HG02938 (cell line): ENCODE data around the gene SPSB2.
"Not testable (repeated sequence)": the region's sequence is repeated elsewhere in the genome, so short reads cannot be mapped to it uniquely, and the experiment has no call there.

Experiments used
- ATAC-seq: cut with Tn5 transposase; IDR thresholded peaks from one replicate; pipeline ENCODE4 v1.9.1; 2021; ENCODE audit warnings: mild to moderate bottlenecking, moderate library complexity; ENCODE audit not compliant: unreplicated experiment

The SPSB2 gene

DNA sequence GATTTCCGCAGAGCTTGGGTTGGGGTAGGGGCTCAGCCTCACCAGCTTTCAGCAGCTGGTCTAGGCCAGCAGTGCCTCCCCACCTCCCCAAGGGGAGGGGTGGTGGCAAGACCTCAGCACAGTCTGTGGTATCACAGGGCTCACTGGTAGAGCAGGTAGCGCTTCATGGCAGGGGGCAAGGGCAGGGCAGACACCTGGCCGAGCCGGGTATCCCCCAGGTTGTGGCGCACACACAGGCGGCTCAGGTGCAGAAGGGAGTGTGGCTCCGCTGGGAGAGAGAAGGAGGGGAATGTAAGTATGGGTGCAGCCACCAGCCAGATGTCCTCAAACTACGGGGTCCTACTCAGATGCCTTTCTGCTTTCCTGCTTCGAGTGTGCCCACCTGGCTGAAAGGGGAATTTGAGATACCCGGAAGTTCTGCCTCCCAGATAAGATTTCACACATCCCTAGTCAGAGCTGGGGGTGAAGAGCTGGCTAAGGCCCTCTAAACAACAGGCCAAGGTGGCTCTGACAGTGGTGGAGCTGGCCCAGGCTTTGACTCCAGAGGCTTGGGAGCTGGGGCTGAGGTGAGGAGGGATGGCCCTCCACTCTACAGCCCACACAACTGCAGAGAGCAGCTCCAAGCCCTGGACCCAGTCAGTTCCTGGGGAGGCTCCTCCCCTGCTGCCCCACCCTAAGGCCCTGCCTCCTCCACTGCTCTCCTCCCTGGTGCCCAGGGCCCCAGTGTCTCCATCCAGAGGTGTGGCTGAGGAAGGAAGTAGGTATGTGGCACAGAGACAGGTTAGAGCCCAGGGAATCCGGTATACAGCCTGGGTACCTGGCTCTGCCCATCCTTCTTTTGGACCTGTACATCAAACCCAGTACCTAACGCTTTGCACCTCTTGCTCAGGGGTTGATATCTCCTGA lies 1.8 kb downstream of the SPSB2 start:
- no peak for ATAC-seq

- ATAC-seq = not testable (repeated sequence)
These were observed 2.8 kb downstream of the SPSB2 start for GRCh38 chr12:6870304-6870703.

DNA sequence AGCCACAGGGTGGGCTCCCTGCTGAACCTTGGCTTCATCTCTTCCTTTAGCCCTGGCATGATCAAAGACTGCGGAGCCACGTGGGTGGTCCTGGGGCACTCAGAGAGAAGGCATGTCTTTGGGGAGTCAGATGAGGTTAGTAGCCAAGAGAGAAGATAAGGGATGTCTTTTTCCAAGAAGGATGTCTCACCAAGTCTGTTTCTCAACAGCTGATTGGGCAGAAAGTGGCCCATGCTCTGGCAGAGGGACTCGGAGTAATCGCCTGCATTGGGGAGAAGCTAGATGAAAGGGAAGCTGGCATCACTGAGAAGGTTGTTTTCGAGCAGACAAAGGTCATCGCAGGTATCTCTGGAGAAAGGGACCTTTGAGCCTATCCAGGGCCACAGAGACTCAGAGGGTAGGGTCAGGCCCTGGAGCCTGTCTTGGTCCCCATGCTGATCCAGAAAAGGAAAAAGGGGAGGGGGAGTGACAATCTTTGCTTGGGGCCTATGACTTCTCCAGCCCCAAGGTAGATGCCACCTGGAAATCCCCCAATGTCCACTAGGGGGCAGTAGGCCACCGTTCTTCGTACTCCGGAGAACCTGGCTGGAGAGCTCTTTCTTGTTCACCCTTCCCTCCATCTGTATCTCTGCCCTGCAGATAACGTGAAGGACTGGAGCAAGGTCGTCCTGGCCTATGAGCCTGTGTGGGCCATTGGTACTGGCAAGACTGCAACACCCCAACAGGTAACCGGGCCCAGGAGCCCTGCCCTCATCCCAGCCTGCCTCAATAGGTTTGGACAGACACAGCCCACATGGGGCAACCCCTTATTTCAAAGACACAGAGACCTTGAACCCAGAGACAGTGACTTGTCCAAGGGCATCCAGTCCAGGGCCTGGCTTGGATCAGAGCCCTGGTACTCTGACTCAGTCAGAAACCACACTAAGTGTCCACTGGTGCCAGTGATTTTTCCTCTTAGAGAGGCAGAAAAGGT lies 3.8 kb downstream of the SPSB2 start:
- ATAC-seq = no peak

DNA sequence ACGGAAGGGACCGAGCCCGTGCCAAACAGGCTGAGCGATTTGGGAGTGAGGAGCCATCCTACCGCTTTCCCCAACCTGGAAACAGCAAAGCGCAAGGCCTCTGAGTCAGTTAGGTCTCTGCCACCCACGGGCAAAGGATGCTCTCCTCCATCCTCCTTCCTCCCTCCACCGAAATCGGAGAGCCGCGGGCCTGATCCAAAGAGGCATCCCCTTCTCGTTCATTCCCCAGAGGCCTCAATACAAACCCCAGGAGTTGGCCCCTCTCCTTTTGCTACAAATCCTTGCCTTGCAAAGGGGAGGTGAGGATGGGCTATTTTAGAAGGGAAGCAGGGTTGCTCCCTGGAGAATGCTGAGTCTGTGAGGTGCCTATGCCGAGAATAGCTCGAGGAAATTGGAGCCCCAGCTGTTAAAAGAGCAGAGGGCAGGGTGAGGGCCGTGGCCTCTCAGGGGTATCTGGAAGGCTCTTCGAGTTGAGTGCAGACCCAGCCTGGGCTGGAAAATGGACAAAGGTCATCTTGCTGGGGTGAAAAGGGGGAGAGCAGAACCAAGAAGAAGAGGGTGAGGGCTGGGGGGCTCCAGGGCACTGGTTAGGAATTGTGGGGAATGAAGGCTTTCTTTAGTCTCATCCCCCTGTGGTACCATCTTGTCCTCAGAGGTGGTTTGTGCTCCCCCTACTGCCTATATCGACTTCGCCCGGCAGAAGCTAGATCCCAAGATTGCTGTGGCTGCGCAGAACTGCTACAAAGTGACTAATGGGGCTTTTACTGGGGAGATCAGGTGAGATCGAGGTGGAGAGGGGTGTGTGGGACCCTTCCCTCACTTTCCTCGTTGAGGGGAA lies 4.7 kb downstream of the SPSB2 start:
- ATAC-seq = no peak

DNA sequence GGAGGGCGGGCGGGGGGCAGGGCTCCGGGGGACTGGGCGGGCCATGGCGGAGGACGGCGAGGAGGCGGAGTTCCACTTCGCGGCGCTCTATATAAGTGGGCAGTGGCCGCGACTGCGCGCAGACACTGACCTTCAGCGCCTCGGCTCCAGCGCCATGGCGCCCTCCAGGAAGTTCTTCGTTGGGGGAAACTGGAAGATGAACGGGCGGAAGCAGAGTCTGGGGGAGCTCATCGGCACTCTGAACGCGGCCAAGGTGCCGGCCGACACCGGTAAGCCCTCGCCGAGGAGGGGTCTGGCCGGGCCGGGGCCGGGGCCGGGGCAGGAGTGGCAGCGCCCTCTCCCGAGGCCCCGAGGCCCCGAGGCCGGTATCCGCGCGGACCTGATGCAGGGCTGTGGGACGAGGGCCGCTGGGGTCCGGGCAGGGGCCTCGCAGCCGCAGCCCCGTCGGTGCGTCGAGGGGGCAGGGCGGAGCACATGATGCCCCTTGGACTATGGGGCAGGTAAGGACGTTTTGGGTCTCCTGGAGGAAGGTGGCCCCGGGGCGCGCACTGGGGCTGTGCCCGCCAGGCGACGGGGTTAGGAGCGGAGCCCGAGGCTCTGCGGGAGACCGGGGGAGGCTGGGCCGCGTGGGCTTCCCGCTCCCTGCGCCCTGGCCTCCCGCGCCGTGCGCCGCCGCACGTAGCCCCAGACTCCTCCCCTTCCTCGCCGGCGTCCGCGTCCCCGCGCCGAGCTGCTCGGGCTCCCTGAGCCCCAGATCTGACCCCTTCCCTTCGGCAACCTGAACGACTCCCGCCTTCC lies 5.5 kb downstream of the SPSB2 start, which contains the start of gene TPI1:
Gene TPI1 (plus strand): TSS at position 119 of the 798 bp plus-strand sequence. CDS start 36 bp downstream, at position 155.
- peak; percentile 54 for ATAC-seq

- peak; percentile 19 for ATAC-seq
These were observed 6.1 kb downstream of the SPSB2 start for GRCh38 chr12:6866920-6867412.

DNA sequence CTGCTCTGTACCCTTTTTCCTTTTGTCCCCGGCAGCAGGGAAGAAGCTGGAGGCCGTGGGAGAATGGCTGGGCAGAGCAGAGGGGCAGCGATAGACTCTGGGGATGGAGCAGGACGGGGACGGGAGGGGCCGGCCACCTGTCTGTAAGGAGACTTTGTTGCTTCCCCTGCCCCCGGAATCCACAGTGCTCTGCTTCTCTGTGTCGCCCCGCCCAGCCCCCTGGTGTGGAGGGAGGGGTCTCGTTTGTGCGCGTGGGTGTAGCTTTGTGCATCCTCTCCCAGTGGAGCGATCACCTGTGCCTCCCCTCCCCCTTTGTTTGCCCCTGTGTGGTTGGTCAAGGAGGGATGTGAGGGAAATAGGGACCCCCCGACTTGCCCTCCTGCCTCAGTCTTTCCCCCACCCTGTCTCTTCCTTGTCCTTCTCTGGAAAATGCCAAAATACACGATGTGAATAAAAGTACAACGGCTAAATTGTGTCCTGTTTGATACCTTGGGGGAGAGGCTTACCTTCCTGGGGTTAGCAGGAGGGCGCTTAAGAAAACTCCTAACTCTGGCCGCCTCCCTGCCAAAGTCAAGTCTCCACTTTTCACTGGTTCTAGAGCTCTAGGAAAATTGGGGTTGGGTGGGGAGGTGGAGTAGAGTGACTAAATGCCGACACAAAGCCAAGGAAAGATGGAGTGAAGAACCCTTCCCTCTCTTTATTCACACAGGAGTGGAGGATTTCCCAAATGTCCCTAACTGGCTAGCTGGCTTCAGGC lies 6.8 kb downstream of the SPSB2 start:
- ATAC-seq = no peak

DNA sequence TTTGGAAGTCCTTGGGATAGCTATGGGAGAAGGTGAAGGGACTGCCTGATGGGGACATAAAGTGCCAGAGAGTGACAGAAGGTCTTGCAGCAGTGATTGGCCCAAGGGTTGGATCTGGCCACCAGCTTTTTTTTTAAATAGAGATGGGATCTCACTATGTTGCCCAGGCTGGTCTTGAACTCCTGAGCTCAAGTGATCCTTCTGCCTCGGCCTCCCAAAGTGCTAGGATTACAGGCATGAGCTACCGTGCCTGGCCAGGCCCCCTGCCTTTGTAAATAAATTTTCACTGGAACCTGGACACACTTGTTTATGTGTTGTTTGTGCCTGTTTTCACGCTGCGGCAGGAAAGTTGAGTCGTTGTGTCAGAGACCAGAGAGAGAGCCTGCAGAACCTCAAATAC lies 7.8 kb downstream of the SPSB2 start:
- ATAC-seq = not testable (repeated sequence)

DNA sequence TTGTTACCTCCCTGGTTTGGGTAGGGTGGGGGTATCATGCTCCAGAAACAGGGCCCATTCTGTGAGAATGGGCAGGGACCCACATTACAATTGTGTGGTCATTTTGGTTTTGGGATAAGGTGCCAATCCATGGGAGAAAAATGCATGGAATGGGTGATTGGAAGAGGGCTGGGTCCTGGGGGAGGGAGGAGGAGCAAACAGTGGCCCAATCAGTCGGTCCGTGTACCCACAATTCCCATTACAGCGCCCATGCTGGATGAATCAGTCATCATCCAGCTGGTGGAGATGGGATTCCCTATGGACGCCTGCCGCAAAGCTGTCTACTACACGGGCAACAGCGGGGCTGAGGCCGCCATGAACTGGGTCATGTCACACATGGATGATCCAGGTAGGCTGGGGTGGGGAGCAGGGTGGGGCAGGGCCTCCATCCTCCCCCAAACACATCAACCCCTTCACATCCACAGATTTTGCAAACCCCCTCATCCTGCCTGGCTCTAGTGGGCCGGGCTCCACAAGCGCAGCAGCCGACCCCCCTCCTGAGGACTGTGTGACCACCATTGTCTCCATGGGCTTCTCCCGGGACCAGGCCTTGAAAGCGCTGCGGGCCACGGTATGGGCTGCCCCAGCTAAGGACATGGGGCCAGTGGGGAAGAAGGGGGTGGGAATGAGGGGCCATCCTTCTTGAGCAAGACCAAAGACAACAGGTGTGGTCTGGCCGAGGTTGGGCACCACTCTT lies 9.3 kb downstream of the SPSB2 start:
- ATAC-seq = no peak

- no peak for ATAC-seq
These were observed 10.1 kb downstream of the SPSB2 start for GRCh38 chr12:6863033-6863432.

GRCh38 chr12:6861391-6861790 lies 11.7 kb downstream of the SPSB2 start:
- no peak for ATAC-seq

DNA sequence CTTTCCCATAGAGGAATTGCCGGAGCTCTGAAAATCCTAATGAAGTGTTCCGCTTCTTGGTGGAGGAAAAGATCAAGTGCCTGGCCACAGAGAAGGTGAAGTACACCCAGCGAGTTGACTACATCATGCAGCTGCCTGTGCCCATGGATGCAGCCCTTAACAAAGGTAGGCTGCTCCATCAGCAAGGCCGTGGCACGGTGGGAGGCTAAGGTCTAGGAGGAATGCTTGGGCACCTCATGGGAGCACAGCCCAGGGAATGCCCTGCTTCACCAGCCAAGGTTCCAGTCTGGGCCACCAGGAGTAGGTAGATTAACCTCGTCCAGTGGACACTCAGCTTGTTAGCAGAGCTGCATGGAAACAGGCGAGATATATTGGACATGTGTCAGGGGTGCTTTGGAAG lies 12.2 kb downstream of the SPSB2 start:
- ATAC-seq = no peak

GRCh38 chr12:6860116-6860515 lies 13.0 kb downstream of the SPSB2 start:
- ATAC-seq = no peak

GRCh38 chr12:6858799-6859198 lies 14.3 kb downstream of the SPSB2 start:
- ATAC-seq = no peak

GRCh38 chr12:6855322-6855721 lies 17.8 kb downstream of the SPSB2 start:
- no peak for ATAC-seq

- no peak for ATAC-seq
These were observed 19.1 kb downstream of the SPSB2 start for GRCh38 chr12:6854036-6854435.

GRCh38 chr12:6853626-6854025 lies 19.5 kb downstream of the SPSB2 start:
- no peak for ATAC-seq

DNA sequence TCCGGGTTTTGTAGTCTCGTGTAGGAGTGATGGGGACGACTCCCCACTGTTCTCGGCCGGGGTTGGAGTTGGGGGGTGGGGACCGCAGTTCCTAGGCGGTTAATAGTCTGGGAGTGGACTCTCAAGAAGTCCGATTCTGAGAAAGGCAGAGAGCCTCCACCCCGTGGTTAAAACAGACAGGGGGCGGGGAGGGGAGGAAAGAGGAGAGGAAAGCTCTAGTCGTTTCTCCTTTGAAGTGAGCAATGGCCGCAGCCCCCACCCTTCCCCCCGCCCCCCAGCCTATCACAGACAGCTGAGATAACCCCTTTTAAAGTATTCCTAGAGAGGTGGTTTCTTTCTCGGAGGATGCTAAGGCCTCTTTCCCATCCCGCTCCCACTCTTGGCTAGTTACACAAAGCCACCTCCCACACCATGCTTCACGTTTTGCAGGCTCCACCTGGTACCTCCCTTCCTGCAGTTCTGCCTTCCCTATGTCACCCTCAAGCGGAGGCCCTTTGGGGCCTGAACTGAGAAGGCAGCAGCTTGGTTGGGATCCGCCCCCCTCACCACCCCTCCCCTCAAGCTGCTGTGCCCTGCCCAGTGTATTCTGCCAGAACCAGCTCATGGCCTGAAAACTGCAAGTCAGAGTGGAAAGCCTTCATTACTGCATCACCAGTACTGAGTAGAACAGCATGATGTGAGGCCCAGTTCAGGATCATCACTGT lies 20.3 kb downstream of the SPSB2 start:
- ATAC-seq = no peak
